ENCODE data around the gene GRB14. TPM values are rescaled to one million over a fixed set of nuclear protein-coding genes. Genes with fewer than 3 reads are reported as not detected.

Gene GRB14
- polyA plus RNA-seq, 1 of the 3 experiments (the other 2 are of a cell fraction), result 3.9 TPM

GRCh38 chr2:164595031-164595430 lies 26.3 kb downstream of the GRB14 start:
- no peak for TF ChIP-seq POLR2AphosphoS5 (IDR thresholded peaks at IDR 0.05; ENCODE audit: low read depth, low read length)
- no peak for TF ChIP-seq YY1 (IDR thresholded peaks at IDR 0.05; ENCODE audit: low read depth)
- TF ChIP-seq FOXM1 (IDR thresholded peaks at IDR 0.05; ENCODE audit: low read depth), result no peak
- TF ChIP-seq MAX (IDR thresholded peaks at IDR 0.05; ENCODE audit: low read depth), result no peak
- no peak for TF ChIP-seq IRF3 (IDR thresholded peaks at IDR 0.05; ENCODE audit: low read depth, low read length)
- TF ChIP-seq FOSL2 (IDR thresholded peaks at IDR 0.05; ENCODE audit: borderline replicate concordance, low read depth), result no peak
- no peak for TF ChIP-seq EP300 (IDR thresholded peaks at IDR 0.05; ENCODE audit: borderline replicate concordance in 1 of 2, low read depth in 1 of 2, low read length in 1 of 2)
- no peak for TF ChIP-seq ZBTB33 (IDR thresholded peaks at IDR 0.05; ENCODE audit: borderline replicate concordance, low read depth)
- TF ChIP-seq TCF12 (IDR thresholded peaks at IDR 0.05), result no peak
- no peak for TF ChIP-seq SIN3A (IDR thresholded peaks at IDR 0.05; ENCODE audit: borderline replicate concordance, low read depth, low read length)
- TF ChIP-seq, protein P1, sequence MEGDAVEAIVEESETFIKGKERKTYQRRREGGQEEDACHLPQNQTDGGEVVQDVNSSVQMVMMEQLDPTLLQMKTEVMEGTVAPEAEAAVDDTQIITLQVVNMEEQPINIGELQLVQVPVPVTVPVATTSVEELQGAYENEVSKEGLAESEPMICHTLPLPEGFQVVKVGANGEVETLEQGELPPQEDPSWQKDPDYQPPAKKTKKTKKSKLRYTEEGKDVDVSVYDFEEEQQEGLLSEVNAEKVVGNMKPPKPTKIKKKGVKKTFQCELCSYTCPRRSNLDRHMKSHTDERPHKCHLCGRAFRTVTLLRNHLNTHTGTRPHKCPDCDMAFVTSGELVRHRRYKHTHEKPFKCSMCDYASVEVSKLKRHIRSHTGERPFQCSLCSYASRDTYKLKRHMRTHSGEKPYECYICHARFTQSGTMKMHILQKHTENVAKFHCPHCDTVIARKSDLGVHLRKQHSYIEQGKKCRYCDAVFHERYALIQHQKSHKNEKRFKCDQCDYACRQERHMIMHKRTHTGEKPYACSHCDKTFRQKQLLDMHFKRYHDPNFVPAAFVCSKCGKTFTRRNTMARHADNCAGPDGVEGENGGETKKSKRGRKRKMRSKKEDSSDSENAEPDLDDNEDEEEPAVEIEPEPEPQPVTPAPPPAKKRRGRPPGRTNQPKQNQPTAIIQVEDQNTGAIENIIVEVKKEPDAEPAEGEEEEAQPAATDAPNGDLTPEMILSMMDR (IDR thresholded peaks at IDR 0.05), result no peak
- no peak for TF ChIP-seq FOXJ3 (CRISPR knock-in tag; IDR thresholded peaks at IDR 0.05)
- Histone ChIP-seq H3K36me3 (replicated peaks in 1 of 2; ENCODE audit: control insufficient read depth in 1 of 2, insufficient read depth in 2 of 2, low read length in 1 of 2) (peaks cover 0 to 7% of the 10 kb centered on the region in 2 experiments), H3K9ac (no peak overlapping the region), H3K4me1 (ENCODE audit: control insufficient read depth in 1 of 2, insufficient read depth in 2 of 2, low read depth in 1 of 2, low read length in 1 of 2) (peaks cover 0 to 14% of the 10 kb centered on the region in 2 experiments; a peak in 2 of 4 replicates), H2AFZ (ENCODE audit: low read depth) (no peak overlapping the region), H3F3A (replicated peaks; ENCODE audit: insufficient read depth) (peaks cover 15% of the 10 kb centered on the region), H3K79me2 (ENCODE audit: insufficient read depth) (peaks cover 20% of the 10 kb centered on the region), H3K9me3 (no peaks in the 10 kb centered on the region), H4K20me1 (ENCODE audit: insufficient read depth) (no peaks in the 10 kb centered on the region), H3K4me3 (ENCODE audit: low read depth in 2 of 2, low read length in 1 of 2) (no peak overlapping the region), H3K27ac (ENCODE audit: low read depth in 2 of 2, low read length in 1 of 2) (no peak overlapping the region), H3K4me2 (no peak overlapping the region), H3K27me3 (ENCODE audit: insufficient read depth) (no peaks in the 10 kb centered on the region), H3K9me2 (no peaks in the 10 kb centered on the region)
- no peak for DNase-seq
- POLR2A ChIA-PET, result no interaction called here
- 100% methylated on average over 1 of the region's 1 CpG for WGBS (ENCODE audit: low lambda C conversion rate)
- CTCF ChIA-PET, result interaction anchor here (0.8 to 0.9 kb wide), 2 partner anchors 25 to 35 kb away, joined by 3 read pairs; no protein-coding TSS in a partner anchor

DNA sequence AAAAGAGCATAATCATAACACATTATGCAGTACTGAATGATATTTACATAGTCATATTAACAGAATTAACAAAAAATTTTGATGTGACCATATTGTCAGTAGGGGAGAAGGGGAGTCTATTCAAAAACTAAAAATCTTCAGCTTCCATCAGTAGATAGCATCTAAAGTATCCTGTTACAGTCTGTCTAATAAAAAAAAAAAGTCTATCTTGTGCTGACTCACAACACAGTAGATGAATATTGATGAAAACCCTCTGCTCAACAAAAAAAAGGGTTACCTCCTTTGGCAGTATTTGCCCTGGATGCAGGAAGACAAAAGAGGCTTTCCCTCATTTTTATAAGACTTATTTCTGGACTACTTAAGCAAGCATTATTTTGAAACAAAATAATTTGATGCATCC lies 27.3 kb downstream of the GRB14 start:
- Histone ChIP-seq H3F3A (replicated peaks; ENCODE audit: insufficient read depth) (peaks cover 15% of the 10 kb centered on the region), H3K27me3 (ENCODE audit: insufficient read depth) (no peaks in the 10 kb centered on the region), H2AFZ (ENCODE audit: low read depth) (no peak overlapping the region), H3K4me2 (no peak overlapping the region; the same call in 1 of the 2 replicates), H3K9me2 (no peaks in the 10 kb centered on the region), H3K36me3 (replicated peaks in 1 of 2; ENCODE audit: control insufficient read depth in 1 of 2, insufficient read depth in 2 of 2, low read length in 1 of 2) (peaks cover 0 to 7% of the 10 kb centered on the region in 2 experiments), H4K20me1 (ENCODE audit: insufficient read depth) (no peaks in the 10 kb centered on the region), H3K27ac (ENCODE audit: low read depth in 2 of 2, low read length in 1 of 2) (peak overlapping the region in 1 of 2 experiments; percentile 38; a peak in 1 of 4 replicates), H3K9me3 (no peaks in the 10 kb centered on the region), H3K4me3 (ENCODE audit: low read depth in 2 of 2, low read length in 1 of 2) (no peak overlapping the region), H3K79me2 (ENCODE audit: insufficient read depth) (peaks cover 12% of the 10 kb centered on the region), H3K9ac (no peak overlapping the region), H3K4me1 (ENCODE audit: control insufficient read depth in 1 of 2, insufficient read depth in 2 of 2, low read depth in 1 of 2, low read length in 1 of 2) (peaks cover 0 to 14% of the 10 kb centered on the region in 2 experiments; a peak in 2 of 4 replicates)
- ChIA-PET CTCF (interaction anchor here (0.9 kb wide), 1 partner anchor 34 kb away, joined by 3 read pairs; no protein-coding TSS in a partner anchor), POLR2A (no interaction called here)
- no peak for DNase-seq
- peak in 1 of 2 experiments; percentile 39; a peak in 1 of 4 replicates for TF ChIP-seq EP300 (IDR thresholded peaks at IDR 0.05; ENCODE audit: borderline replicate concordance in 1 of 2, low read depth in 1 of 2, low read length in 1 of 2)
- no peak for TF ChIP-seq USF2 (IDR thresholded peaks at IDR 0.05; ENCODE audit: borderline replicate concordance, low read depth, low read length)
- 0 out of 2 replicates have a peak, but pooled peaks have one; percentile 17 for TF ChIP-seq MAX (IDR thresholded peaks at IDR 0.05; ENCODE audit: low read depth)
- TF ChIP-seq JUND (IDR thresholded peaks at IDR 0.05), result peak; percentile 75
- peak; percentile 80 for TF ChIP-seq TCF12 (IDR thresholded peaks at IDR 0.05)
- TF ChIP-seq, protein P2, sequence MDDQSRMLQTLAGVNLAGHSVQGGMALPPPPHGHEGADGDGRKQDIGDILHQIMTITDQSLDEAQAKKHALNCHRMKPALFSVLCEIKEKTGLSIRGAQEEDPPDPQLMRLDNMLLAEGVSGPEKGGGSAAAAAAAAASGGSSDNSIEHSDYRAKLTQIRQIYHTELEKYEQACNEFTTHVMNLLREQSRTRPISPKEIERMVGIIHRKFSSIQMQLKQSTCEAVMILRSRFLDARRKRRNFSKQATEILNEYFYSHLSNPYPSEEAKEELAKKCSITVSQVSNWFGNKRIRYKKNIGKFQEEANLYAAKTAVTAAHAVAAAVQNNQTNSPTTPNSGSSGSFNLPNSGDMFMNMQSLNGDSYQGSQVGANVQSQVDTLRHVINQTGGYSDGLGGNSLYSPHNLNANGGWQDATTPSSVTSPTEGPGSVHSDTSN (IDR thresholded peaks at IDR 0.05), result peak; percentile 76
- TF ChIP-seq POLR2AphosphoS5 (IDR thresholded peaks at IDR 0.05; ENCODE audit: low read depth, low read length), result peak; percentile 27; the same call in 1 of the 2 replicates
- TF ChIP-seq FOSL2 (IDR thresholded peaks at IDR 0.05; ENCODE audit: borderline replicate concordance, low read depth), result peak; percentile 80; the same call in 1 of the 2 replicates
- TF ChIP-seq NFIC (IDR thresholded peaks at IDR 0.05; ENCODE audit: borderline replicate concordance), result 0 out of 2 replicates have a peak, but pooled peaks have one; percentile 15
- no peak for TF ChIP-seq RCOR1 (IDR thresholded peaks at IDR 0.05; ENCODE audit: low read length)

Data from SK-N-SH (cell line).